Spinal cord (tissue), 10 donors: Measurements from ENCODE around the gene MKNK1. TPM values are rescaled to one million over a fixed set of nuclear protein-coding genes. Genes with fewer than 3 reads are reported as not detected.

Experiments used
- DNase-seq, 6 donors: peaks; one replicate each; pipeline versions ENCODE4 v3.0.0 to v3.0.0-alpha.2; 2013 to 2015; ENCODE audit warnings: low spot score in 6 of 6, low read depth in 4 of 6
- H3K27ac ChIP-seq: one replicate; pipeline ENCODE4 v1.5.1; 2013; ENCODE audit warnings: low read depth, low read length, control low read depth
- H3K27me3 ChIP-seq: one replicate; pipeline ENCODE4 v1.6.1; 2013; ENCODE audit warnings: low read length; ENCODE audit not compliant: control insufficient read depth, insufficient read depth
- H3K36me3 ChIP-seq: one replicate; pipeline ENCODE4 v1.6.1; 2013; ENCODE audit warnings: low read length; ENCODE audit not compliant: control insufficient read depth, insufficient read depth
- H3K4me1 ChIP-seq: one replicate; pipeline ENCODE4 v1.6.1; 2013; ENCODE audit warnings: low read length; ENCODE audit not compliant: control insufficient read depth, insufficient read depth
- H3K4me3 ChIP-seq: one replicate; pipeline ENCODE4 v1.5.1; 2013; ENCODE audit warnings: low read depth, low read length, control low read depth
- H3K9me3 ChIP-seq: one replicate; pipeline ENCODE4 v1.6.1; 2013; ENCODE audit warnings: low read length; ENCODE audit not compliant: control insufficient read depth, insufficient read depth
- WGBS: methylation state at CpG from one replicate; pipeline ENCODE4 v1.1.5; 2013; ENCODE audit warnings: missing lambda C conversion rate; ENCODE audit not compliant: insufficient coverage; 5-methylcytosine and 5-hydroxymethylcytosine counted together
- polyA plus RNA-seq, 2 donors: library from polyadenylated mRNA; unstranded; fragments of 120-200 nt; gene quantifications; one replicate each; pipeline ENCODE4 v1.2.1, GENCODE V29; 2013; ENCODE audit not compliant: insufficient read length in 2 of 2
- total RNA-seq, 2 donors: library from RNA; depleted of rRNA in 1 of 2; stranded (reverse); fragments of 120-200 nt in 1 of 2; fragments of >200 nt in 1 of 2; gene quantifications; one replicate each; pipeline versions ENCODE4 v1.2.3 to v1.2.4, GENCODE V29; 2013 to 2014
- donor health status: healthy.

Gene MKNK1
- total and polyA plus RNA-seq, 4 donors: 24.6 to 52.2 (median 32.3) TPM

- WGBS: 100% methylated on average over 1 of the region's 4 CpGs
- Histone ChIP-seq H3K27me3 (no peaks in the 10 kb centered on the region), H3K9me3 (peaks cover 12% of the 10 kb centered on the region), H3K36me3 (peaks cover 22% of the 10 kb centered on the region), H3K27ac (no peak overlapping the region), H3K4me1 (no peaks in the 10 kb centered on the region), H3K4me3 (no peak overlapping the region)
- no peak for DNase-seq
Observed at GRCh38 chr1:46645815-46646214, 41.7 kb upstream of the MKNK1 start.

- Histone ChIP-seq H3K4me1 (no peaks in the 10 kb centered on the region), H3K27ac (no peak overlapping the region), H3K4me3 (no peak overlapping the region), H3K36me3 (peaks cover 16% of the 10 kb centered on the region), H3K27me3 (no peaks in the 10 kb centered on the region), H3K9me3 (peaks cover 4% of the 10 kb centered on the region)
- peak in 5 of 6 donors; percentile 47 to 86 (median 52) for DNase-seq
Observed at GRCh38 chr1:46643368-46643775, 39.3 kb upstream of the MKNK1 start.

- no peaks in the 10 kb centered on the region for H3K4me1 ChIP-seq
- H3K36me3 ChIP-seq: peaks cover 14% of the 10 kb centered on the region
- H3K27me3 ChIP-seq: no peaks in the 10 kb centered on the region
- no peak overlapping the region for H3K4me3 ChIP-seq
- DNase-seq: no peak
- no peaks in the 10 kb centered on the region for H3K9me3 ChIP-seq
- H3K27ac ChIP-seq: no peak overlapping the region
Observed at GRCh38 chr1:46642115-46642680, 38.1 kb upstream of the MKNK1 start.

- Histone ChIP-seq H3K27me3 (no peaks in the 10 kb centered on the region), H3K27ac (no peak overlapping the region), H3K9me3 (no peaks in the 10 kb centered on the region), H3K36me3 (peaks cover 24% of the 10 kb centered on the region), H3K4me3 (no peak overlapping the region), H3K4me1 (no peaks in the 10 kb centered on the region)
- no CpG with 5 or more reads among the region's 1 CpG for WGBS
- DNase-seq: no peak
Observed at GRCh38 chr1:46639547-46639946, 35.5 kb upstream of the MKNK1 start.

GRCh38 chr1:46638921-46639320 lies 34.9 kb upstream of the MKNK1 start:
- no peak for DNase-seq
- H3K4me3 ChIP-seq: no peak overlapping the region
- H3K27ac ChIP-seq: no peak overlapping the region
- no peaks in the 10 kb centered on the region for H3K9me3 ChIP-seq
- H3K27me3 ChIP-seq: no peaks in the 10 kb centered on the region
- H3K36me3 ChIP-seq: peaks cover 29% of the 10 kb centered on the region
- H3K4me1 ChIP-seq: no peaks in the 10 kb centered on the region

- peaks cover 29% of the 10 kb centered on the region for H3K36me3 ChIP-seq
- no peak overlapping the region for H3K27ac ChIP-seq
Observed at GRCh38 chr1:46637444-46638083, 33.5 kb upstream of the MKNK1 start.

GRCh38 chr1:46635205-46635604 lies 31.1 kb upstream of the MKNK1 start:
- H3K9me3 ChIP-seq: no peaks in the 10 kb centered on the region
- no peaks in the 10 kb centered on the region for H3K4me1 ChIP-seq
- H3K36me3 ChIP-seq: peaks cover 29% of the 10 kb centered on the region
- DNase-seq: peak in 1 of 6 donors; percentile 27
- no peak overlapping the region for H3K4me3 ChIP-seq
- no peaks in the 10 kb centered on the region for H3K27me3 ChIP-seq
- no peak overlapping the region for H3K27ac ChIP-seq
- 88% methylated on average over 1 of the region's 2 CpGs for WGBS

More at GRCh38 chr1:46637444-46638083, 33.5 kb upstream of the MKNK1 start:
- H3K9me3 ChIP-seq: no peaks in the 10 kb centered on the region
- no peak overlapping the region for H3K4me3 ChIP-seq
- DNase-seq: no peak
- WGBS: no CpG with 5 or more reads among the region's 2 CpGs
- H3K27me3 ChIP-seq: no peaks in the 10 kb centered on the region
- H3K4me1 ChIP-seq: no peaks in the 10 kb centered on the region

- 100% methylated on average over 1 of the region's 2 CpGs for WGBS
- H3K4me3 ChIP-seq: no peak overlapping the region
- no peaks in the 10 kb centered on the region for H3K9me3 ChIP-seq
- H3K36me3 ChIP-seq: peaks cover 12% of the 10 kb centered on the region
- no peaks in the 10 kb centered on the region for H3K27me3 ChIP-seq
- no peaks in the 10 kb centered on the region for H3K4me1 ChIP-seq
- no peak for DNase-seq
- no peak overlapping the region for H3K27ac ChIP-seq
Observed at GRCh38 chr1:46630719-46631118, 26.7 kb upstream of the MKNK1 start.

GRCh38 chr1:46623743-46624644 lies 19.9 kb upstream of the MKNK1 start:
- WGBS: 36% methylated on average over 3 of the region's 4 CpGs
- no peaks in the 10 kb centered on the region for H3K9me3 ChIP-seq
- peak overlapping the region; percentile 10 for H3K27ac ChIP-seq
- H3K4me1 ChIP-seq: peaks cover 7% of the 10 kb centered on the region
- DNase-seq: peak in 2 of 6 donors; percentile 54 to 73
- H3K4me3 ChIP-seq: no peak overlapping the region
- H3K36me3 ChIP-seq: no peaks in the 10 kb centered on the region
- no peaks in the 10 kb centered on the region for H3K27me3 ChIP-seq
